Smooth muscle cell (in vitro differentiated cells): ENCODE results near the gene BCL7A. TPM values are rescaled to one million over a fixed set of nuclear protein-coding genes. Genes with fewer than 3 reads are reported as not detected.
"Not testable (repeated sequence)": the region's sequence is repeated elsewhere in the genome, so short reads cannot be mapped to it uniquely, and the experiment has no call there.

Source experiments
- DNase-seq: peaks from one replicate; lab custom pipeline; 2025; ENCODE audit not compliant: unreplicated experiment; lab: John Stamatoyannopoulos, UW
- H2AFZ ChIP-seq: fragments of 200-600 bp; sonication (generic); 2 replicates; pipeline ENCODE4 v1.6.0; 2016; ENCODE audit warnings: antibody characterized with exemption, low read depth, mild to moderate bottlenecking
- H3F3A ChIP-seq: fragments of 200-600 bp; sonication (generic); 2 replicates; pipeline ENCODE4 v1.6.0; 2017; ENCODE audit warnings: antibody characterized with exemption, low read depth
- H3K27ac ChIP-seq: fragments of 200-600 bp; sonication (generic); 2 replicates; pipeline ENCODE4 v1.5.1; 2016; ENCODE audit warnings: low read depth, mild to moderate bottlenecking
- H3K27me3 ChIP-seq: fragments of 200-600 bp; sonication (generic); 2 replicates; pipeline ENCODE4 v1.6.1; 2016; ENCODE audit warnings: low read depth, mild to moderate bottlenecking
- H3K36me3 ChIP-seq: fragments of 200-600 bp; sonication (generic); 2 replicates; pipeline ENCODE4 v1.5.1; 2016; ENCODE audit warnings: low read depth
- H3K4me1 ChIP-seq: fragments of 200-600 bp; sonication (generic); 2 replicates; pipeline ENCODE4 v1.5.1; 2016; ENCODE audit warnings: low read depth
- H3K4me2 ChIP-seq: fragments of 200-600 bp; sonication (generic); 2 replicates; pipeline ENCODE4 v1.6.0; 2016; ENCODE audit warnings: mild to moderate bottlenecking
- H3K4me3 ChIP-seq: fragments of 200-600 bp; sonication (generic); 2 replicates; pipeline ENCODE4 v1.5.1; 2016; ENCODE audit warnings: mild to moderate bottlenecking
- H3K79me2 ChIP-seq: fragments of 200-600 bp; sonication (generic); 2 replicates; pipeline ENCODE4 v1.6.0; 2016; ENCODE audit warnings: low read depth, mild to moderate bottlenecking
- H3K9ac ChIP-seq: fragments of 200-600 bp; sonication (generic); 2 replicates; pipeline ENCODE4 v1.6.0; 2016; ENCODE audit warnings: low read depth
- H3K9me3 ChIP-seq: fragments of 200-600 bp; sonication (generic); replicated peaks from 2 replicates; pipeline ENCODE4 v1.5.1; 2016; ENCODE audit warnings: low read depth
- H4K20me1 ChIP-seq: fragments of 200-600 bp; sonication (generic); 2 replicates; pipeline ENCODE4 v1.6.0; 2016; ENCODE audit warnings: low read depth
- WGBS: methylation state at CpG from one replicate; pipeline ENCODE4 v1.1.7; 2016; ENCODE audit warnings: low lambda C conversion rate; 5-methylcytosine and 5-hydroxymethylcytosine counted together
- polyA plus RNA-seq: library from polyadenylated mRNA; unstranded; fragments of >200 nt; fragmentation: Nextera tagmentation; extraction: Ambion mirVana; gene quantifications from 2 replicates; pipeline ENCODE4 v1.2.1, GENCODE V29; 2016
- total RNA-seq: library from RNA; depleted of rRNA; stranded (reverse); fragments of >200 nt; gene quantifications from 2 replicates; pipeline ENCODE4 v1.2.3, GENCODE V29; 2014
- TF ChIP-seq, protein P1 (sequence below): fragments of 200-600 bp; sonication (generic); IDR thresholded peaks from 2 replicates; pipeline ENCODE4 v1.5.1; 2017; ENCODE audit warnings: borderline replicate concordance, mild to moderate bottlenecking, antibody characterized with exemption; ENCODE audit not compliant: insufficient read depth, poor library complexity, severe bottlenecking

Gene BCL7A
- total and polyA plus RNA-seq, 2 experiments from 2014 or later: 2.7 to 3.0 TPM

- H3K4me3 ChIP-seq: no peak overlapping the region
- TF ChIP-seq, protein P1, sequence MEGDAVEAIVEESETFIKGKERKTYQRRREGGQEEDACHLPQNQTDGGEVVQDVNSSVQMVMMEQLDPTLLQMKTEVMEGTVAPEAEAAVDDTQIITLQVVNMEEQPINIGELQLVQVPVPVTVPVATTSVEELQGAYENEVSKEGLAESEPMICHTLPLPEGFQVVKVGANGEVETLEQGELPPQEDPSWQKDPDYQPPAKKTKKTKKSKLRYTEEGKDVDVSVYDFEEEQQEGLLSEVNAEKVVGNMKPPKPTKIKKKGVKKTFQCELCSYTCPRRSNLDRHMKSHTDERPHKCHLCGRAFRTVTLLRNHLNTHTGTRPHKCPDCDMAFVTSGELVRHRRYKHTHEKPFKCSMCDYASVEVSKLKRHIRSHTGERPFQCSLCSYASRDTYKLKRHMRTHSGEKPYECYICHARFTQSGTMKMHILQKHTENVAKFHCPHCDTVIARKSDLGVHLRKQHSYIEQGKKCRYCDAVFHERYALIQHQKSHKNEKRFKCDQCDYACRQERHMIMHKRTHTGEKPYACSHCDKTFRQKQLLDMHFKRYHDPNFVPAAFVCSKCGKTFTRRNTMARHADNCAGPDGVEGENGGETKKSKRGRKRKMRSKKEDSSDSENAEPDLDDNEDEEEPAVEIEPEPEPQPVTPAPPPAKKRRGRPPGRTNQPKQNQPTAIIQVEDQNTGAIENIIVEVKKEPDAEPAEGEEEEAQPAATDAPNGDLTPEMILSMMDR: no peak
- H3F3A ChIP-seq: no peaks in the 10 kb centered on the region
- WGBS: 94% methylated on average over 14 of the region's 14 CpGs
- H2AFZ ChIP-seq: no peak overlapping the region
- H3K27me3 ChIP-seq: no peaks in the 10 kb centered on the region
- no peaks in the 10 kb centered on the region for H3K79me2 ChIP-seq
- no peak overlapping the region for H3K9ac ChIP-seq
- no peaks in the 10 kb centered on the region for H3K36me3 ChIP-seq
- DNase-seq: no peak
- H4K20me1 ChIP-seq: no peaks in the 10 kb centered on the region
- no peak overlapping the region for H3K27ac ChIP-seq
- H3K4me2 ChIP-seq: no peak overlapping the region
- H3K9me3 ChIP-seq: no peaks in the 10 kb centered on the region
- no peaks in the 10 kb centered on the region for H3K4me1 ChIP-seq
Measured at GRCh38 chr12:122051231-122051876, 29.7 kb downstream of the BCL7A start.

DNA sequence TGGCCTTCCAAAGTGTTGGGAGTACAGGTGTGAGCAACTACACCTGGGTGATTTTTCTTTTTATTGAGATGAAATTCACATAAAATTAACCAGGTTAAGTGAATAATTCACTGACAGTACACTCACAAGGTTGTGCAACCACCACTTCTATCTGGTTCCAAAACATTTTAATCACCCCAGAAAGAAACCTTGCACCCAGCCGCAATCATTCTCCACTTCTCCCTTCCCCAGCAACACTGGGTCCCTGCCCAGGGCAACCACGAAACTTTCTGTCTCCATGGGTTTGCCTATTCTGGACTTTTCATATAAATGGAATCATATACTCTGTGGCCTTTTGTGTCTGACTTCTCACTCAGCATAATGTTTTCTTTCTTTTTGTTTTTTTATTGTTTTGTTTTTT is 30.6 kb downstream of the BCL7A start:
- WGBS: 100% methylated on average over 2 of the region's 2 CpGs
- Histone ChIP-seq H4K20me1 (no peaks in the 10 kb centered on the region), H3F3A (no peaks in the 10 kb centered on the region), H3K9me3 (no peaks in the 10 kb centered on the region), H3K4me1 (no peaks in the 10 kb centered on the region), H3K9ac (no peak overlapping the region), H3K4me2 (no peak overlapping the region), H2AFZ (no peak overlapping the region), H3K27me3 (no peaks in the 10 kb centered on the region), H3K36me3 (no peaks in the 10 kb centered on the region), H3K27ac (no peak overlapping the region), H3K79me2 (no peaks in the 10 kb centered on the region), H3K4me3 (no peak overlapping the region)
- TF ChIP-seq, protein P1: no peak
- DNase-seq: no peak

- Histone ChIP-seq H3K36me3 (no peaks in the 10 kb centered on the region), H3K9ac (no peak overlapping the region), H3K4me3 (no peak overlapping the region), H4K20me1 (no peaks in the 10 kb centered on the region), H3K27me3 (no peaks in the 10 kb centered on the region), H3K4me2 (no peak overlapping the region), H3K27ac (no peak overlapping the region), H3K9me3 (no peaks in the 10 kb centered on the region), H3F3A (no peaks in the 10 kb centered on the region), H2AFZ (no peak overlapping the region), H3K4me1 (no peaks in the 10 kb centered on the region), H3K79me2 (no peaks in the 10 kb centered on the region)
- TF ChIP-seq, protein P1: no peak
- no peak for DNase-seq
- 94% methylated on average over 27 of the region's 27 CpGs for WGBS
Measured at GRCh38 chr12:122054842-122055520, 33.3 kb downstream of the BCL7A start.

GRCh38 chr12:122056406-122056805 is 34.7 kb downstream of the BCL7A start:
- H3K9ac ChIP-seq, H3K9me3 ChIP-seq, H3K27me3 ChIP-seq, H3K4me1 ChIP-seq, H2AFZ ChIP-seq, H3K79me2 ChIP-seq, H3K4me2 ChIP-seq, DNase-seq, H3K36me3 ChIP-seq, H3F3A ChIP-seq, H3K4me3 ChIP-seq, H4K20me1 ChIP-seq, H3K27ac ChIP-seq: not testable (repeated sequence)
- 99% methylated on average over 7 of the region's 7 CpGs for WGBS
